Uterus (tissue), 4 donors: ENCODE data around the gene GTF2E1. TPM values are rescaled to one million over a fixed set of nuclear protein-coding genes. Genes with fewer than 3 reads are reported as not detected.
A peak's percentile ranks its signal among the peaks of the same experiment; 100 is the strongest.
"Not testable (repeated sequence)": the region's sequence is repeated elsewhere in the genome, so short reads cannot be mapped to it uniquely, and the experiment has no call there.

Source experiments
- DNase-seq, 2 donors: peaks; one replicate each; pipeline ENCODE4 v3.0.0-alpha.2; 2019 to 2020
- H3K27ac ChIP-seq, 2 donors: fragments of 200-600 bp; sonication (generic); 1 replicate in 1 of 2; 2 replicates in 1 of 2; pipeline ENCODE4 v1.5.1; 2016 to 2018
- H3K27me3 ChIP-seq, 2 donors: fragments of 200-600 bp; sonication (generic); one replicate each; pipeline ENCODE4 v1.5.1; 2018 to 2019; ENCODE audit warnings: control low read depth in 1 of 2
- H3K36me3 ChIP-seq, 2 donors: fragments of 200-600 bp; sonication (generic); one replicate each; pipeline ENCODE4 v1.5.1; 2019; ENCODE audit warnings: control low read depth in 1 of 2
- H3K4me1 ChIP-seq, 2 donors: fragments of 200-600 bp; sonication (generic); one replicate each; pipeline ENCODE4 v1.5.1; 2018 to 2019; ENCODE audit warnings: control low read depth in 1 of 2
- H3K4me3 ChIP-seq, 2 donors: fragments of 200-600 bp; sonication (generic); 1 replicate in 1 of 2; 2 replicates in 1 of 2; pipeline ENCODE4 v1.5.1; 2018 to 2019; ENCODE audit warnings: mild to moderate bottlenecking in 1 of 2
- H3K9me3 ChIP-seq, 2 donors: fragments of 200-600 bp; sonication (generic); one replicate each; pipeline ENCODE4 v1.5.1; 2019; ENCODE audit warnings: control low read depth in 1 of 2
- CTCF ChIP-seq, 4 experiments: fragments of 200-600 bp in 2 of 4; fragments of 450-650 bp in 2 of 4; sonication (generic) in 2 of 4; IDR thresholded peaks; one replicate each; pipeline ENCODE4 v1.5.1; 2016 to 2019; ENCODE audit warnings: antibody characterized with exemption in 4 of 4, mild to moderate bottlenecking in 2 of 4, moderate library complexity in 1 of 4
- POLR2A ChIP-seq, 2 donors: fragments of 450-650 bp; IDR thresholded peaks; one replicate each; pipeline ENCODE4 v1.6.1; 2016; ENCODE audit warnings: antibody characterized with exemption in 2 of 2, mild to moderate bottlenecking in 1 of 2, moderate library complexity in 1 of 2
- intact Hi-C: fragments of 100-400 bp; cut with DNase I; formaldehyde crosslinking; loops from one replicate; pipeline ENCODE4 v1.15.1; 2023; ENCODE audit warnings: low total_unique reads
- total RNA-seq, 4 donors: library from RNA; depleted of rRNA in 3 of 4; stranded (reverse); fragments of >200 nt in 3 of 4; gene quantifications; one replicate each; pipeline versions ENCODE4 v1.1.0 to v1.2.4, GENCODE V29; 2014 to 2023
- donor health status: DM: yes; HTN: yes; CAD: no.

GTF2E1 gene
- total RNA-seq, 4 donors from 2014 or later: 11.0 to 38.5 (median 16.6) TPM

- no peak for DNase-seq
- Histone ChIP-seq H3K27me3 (no peaks in the 10 kb centered on the region), H3K27ac (no peak overlapping the region), H3K9me3 (no peaks in the 10 kb centered on the region), H3K4me3 (no peak overlapping the region), H3K36me3 (no peaks in the 10 kb centered on the region), H3K4me1 (no peaks in the 10 kb centered on the region)
- TF ChIP-seq POLR2A (IDR thresholded peaks at IDR 0.05) (no peak), CTCF (IDR thresholded peaks at IDR 0.05) (no peak)
- intact Hi-C loops: no loop called here
Observed at GRCh38 chr3:120706950-120707349, 35.6 kb upstream of the GTF2E1 start.

- Histone ChIP-seq H3K27me3 (no peaks in the 10 kb centered on the region), H3K4me1 (no peaks in the 10 kb centered on the region), H3K36me3 (no peaks in the 10 kb centered on the region), H3K4me3 (no peak overlapping the region), H3K9me3 (no peaks in the 10 kb centered on the region), H3K27ac (no peak overlapping the region)
- intact Hi-C loops: no loop called here
- DNase-seq: no peak
- no peak for TF ChIP-seq POLR2A (IDR thresholded peaks at IDR 0.05)
- TF ChIP-seq CTCF (IDR thresholded peaks at IDR 0.05): no peak
Observed at GRCh38 chr3:120708408-120708807, 34.1 kb upstream of the GTF2E1 start.

- intact Hi-C loops: no loop called here
- H3K4me3 ChIP-seq: no peak overlapping the region
- no peaks in the 10 kb centered on the region for H3K27me3 ChIP-seq
- no peak overlapping the region for H3K27ac ChIP-seq
- TF ChIP-seq CTCF (IDR thresholded peaks at IDR 0.05) (no peak), POLR2A (IDR thresholded peaks at IDR 0.05) (no peak)
- DNase-seq: no peak
- no peaks in the 10 kb centered on the region for H3K9me3 ChIP-seq
- no peaks in the 10 kb centered on the region for H3K36me3 ChIP-seq
- H3K4me1 ChIP-seq: no peaks in the 10 kb centered on the region
Observed at GRCh38 chr3:120710369-120710768, 32.2 kb upstream of the GTF2E1 start.

- TF ChIP-seq POLR2A (IDR thresholded peaks at IDR 0.05) (no peak), CTCF (IDR thresholded peaks at IDR 0.05) (no peak)
Observed at GRCh38 chr3:120713262-120713661, 29.3 kb upstream of the GTF2E1 start.

GRCh38 chr3:120719167-120719834 is 23.2 kb upstream of the GTF2E1 start:
- H3K4me1 ChIP-seq, H3K36me3 ChIP-seq, intact Hi-C loops, H3K27me3 ChIP-seq, H3K27ac ChIP-seq, H3K9me3 ChIP-seq: not testable (repeated sequence)
- peak overlapping the region in 1 of 2 donors; percentile 17 for H3K4me3 ChIP-seq
- DNase-seq: peak; percentile 34 to 42

More at GRCh38 chr3:120713262-120713661, 29.3 kb upstream of the GTF2E1 start:
- DNase-seq: no peak
- no peaks in the 10 kb centered on the region for H3K4me1 ChIP-seq
- no peaks in the 10 kb centered on the region for H3K27me3 ChIP-seq
- H3K4me3 ChIP-seq: no peak overlapping the region
- H3K27ac ChIP-seq: no peak overlapping the region
- no peaks in the 10 kb centered on the region for H3K9me3 ChIP-seq
- intact Hi-C loops: no loop called here
- H3K36me3 ChIP-seq: no peaks in the 10 kb centered on the region

GRCh38 chr3:120726791-120727190 is 15.8 kb upstream of the GTF2E1 start:
- H3K4me3 ChIP-seq: no peak overlapping the region
- H3K27me3 ChIP-seq: no peaks in the 10 kb centered on the region
- intact Hi-C loops: no loop called here
- DNase-seq: no peak
- no peaks in the 10 kb centered on the region for H3K4me1 ChIP-seq
- H3K27ac ChIP-seq: no peak overlapping the region
- no peaks in the 10 kb centered on the region for H3K36me3 ChIP-seq
- no peaks in the 10 kb centered on the region for H3K9me3 ChIP-seq
- TF ChIP-seq POLR2A (IDR thresholded peaks at IDR 0.05): no peak
- TF ChIP-seq CTCF (IDR thresholded peaks at IDR 0.05): no peak
